ENCODE measurements around the gene MANBA. TPM values are rescaled to one million over a fixed set of nuclear protein-coding genes. Genes with fewer than 3 reads are reported as not detected.
"Not testable (repeated sequence)": the region's sequence is repeated elsewhere in the genome, so short reads cannot be mapped to it uniquely, and the experiment has no call there.

Gene MANBA
- total RNA-seq, 1 donor from 2014 or later: 30.6 TPM

DNA sequence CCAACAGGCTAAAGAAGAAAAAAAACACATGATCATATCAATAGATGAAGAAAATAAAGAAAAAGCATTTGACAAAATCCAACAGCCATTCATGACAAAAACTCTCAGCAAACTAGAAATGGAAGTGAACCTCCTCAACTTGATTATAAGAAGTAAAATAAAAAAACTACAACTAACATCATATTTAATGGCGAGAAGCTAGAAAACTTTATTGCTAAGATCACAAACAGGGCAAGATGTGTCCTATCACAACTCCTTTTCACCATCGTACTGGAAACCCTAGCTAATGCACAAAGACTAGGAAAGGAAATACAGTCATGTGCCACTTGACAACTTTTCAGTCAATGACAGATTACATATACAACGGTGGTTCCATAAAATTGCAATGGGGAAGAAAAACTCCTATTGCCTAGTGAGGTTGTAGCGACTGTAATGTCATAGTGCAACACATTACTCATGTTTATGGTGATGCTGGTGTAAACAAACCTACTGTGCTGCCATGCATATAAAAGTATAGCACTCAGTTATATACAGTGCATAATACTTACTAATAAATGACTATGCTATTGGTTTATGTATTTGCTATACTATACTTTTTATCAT lies 12.1 kb upstream of the MANBA start:
- DNase-seq (ENCODE audit: low spot score) (no peak), ATAC-seq (no peak)
- intact Hi-C loops (cut with DNase I): no loop called here

DNA sequence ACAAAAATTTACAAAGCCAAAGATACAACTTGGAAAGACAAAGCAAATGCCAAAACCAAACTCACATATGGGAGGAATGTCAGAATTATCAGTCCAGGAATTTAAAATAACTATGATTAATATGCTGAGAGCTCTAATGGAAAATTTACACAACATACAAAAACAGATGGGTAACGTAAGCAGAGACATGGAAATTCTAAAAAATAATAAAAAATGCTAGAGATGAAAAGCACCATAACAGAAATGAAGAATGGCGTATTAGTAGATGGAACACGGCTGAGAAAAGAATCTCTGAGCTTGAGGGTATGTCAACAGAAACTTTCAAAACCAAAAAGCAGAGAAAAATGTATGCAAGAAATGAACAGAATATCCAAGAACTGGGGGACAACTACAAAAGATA lies 4.1 kb upstream of the MANBA start:
- intact Hi-C loops (cut with DNase I): no loop called here
- ATAC-seq: no peak
- no peak for DNase-seq (ENCODE audit: low spot score)

DNA sequence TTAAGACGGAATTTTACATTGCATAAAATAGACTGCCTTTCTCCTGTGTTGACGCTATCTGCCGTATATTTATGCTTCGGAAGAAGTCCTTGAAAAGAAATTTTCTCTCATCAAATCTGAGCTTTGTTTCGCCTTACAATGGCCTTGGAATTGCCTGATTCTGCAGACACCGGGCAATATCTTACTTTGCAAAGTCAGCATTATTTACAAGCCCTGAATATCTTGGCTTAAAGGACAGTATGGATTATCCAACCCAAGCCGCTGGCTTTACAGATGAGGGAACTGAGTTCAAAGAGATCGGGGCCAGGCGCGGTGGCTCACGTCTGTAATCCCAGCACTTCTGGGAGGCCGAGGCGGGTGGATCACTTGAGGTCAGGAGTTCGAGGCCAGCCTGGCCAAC lies 1.1 kb upstream of the MANBA start:
- DNase-seq (ENCODE audit: low spot score) (no peak), ATAC-seq (no peak)
- intact Hi-C loops (cut with DNase I): no loop called here

DNA sequence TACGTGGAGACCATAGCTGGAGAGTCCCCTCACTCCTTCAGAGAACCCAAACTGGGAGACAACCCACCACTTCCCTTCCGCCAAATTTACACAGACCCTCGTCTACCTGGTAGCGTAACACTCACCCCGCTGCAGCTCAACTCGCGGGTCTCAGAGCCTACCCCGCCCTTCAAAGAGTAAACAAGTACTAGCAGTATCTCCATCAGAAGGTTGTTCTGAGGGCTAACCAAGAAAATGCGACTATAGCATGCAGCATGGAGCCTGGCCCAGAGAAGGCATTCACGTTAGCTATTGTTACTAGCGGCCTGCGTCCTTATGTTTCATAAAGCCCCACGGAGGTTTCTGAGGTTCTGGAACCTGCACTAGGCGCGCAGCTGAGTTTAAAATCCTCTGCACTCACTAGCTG lies 531 bp upstream of the MANBA start:
- intact Hi-C loops (cut with DNase I): no loop called here
- peak; percentile 4 for ATAC-seq
- DNase-seq (ENCODE audit: low spot score): no peak

DNA sequence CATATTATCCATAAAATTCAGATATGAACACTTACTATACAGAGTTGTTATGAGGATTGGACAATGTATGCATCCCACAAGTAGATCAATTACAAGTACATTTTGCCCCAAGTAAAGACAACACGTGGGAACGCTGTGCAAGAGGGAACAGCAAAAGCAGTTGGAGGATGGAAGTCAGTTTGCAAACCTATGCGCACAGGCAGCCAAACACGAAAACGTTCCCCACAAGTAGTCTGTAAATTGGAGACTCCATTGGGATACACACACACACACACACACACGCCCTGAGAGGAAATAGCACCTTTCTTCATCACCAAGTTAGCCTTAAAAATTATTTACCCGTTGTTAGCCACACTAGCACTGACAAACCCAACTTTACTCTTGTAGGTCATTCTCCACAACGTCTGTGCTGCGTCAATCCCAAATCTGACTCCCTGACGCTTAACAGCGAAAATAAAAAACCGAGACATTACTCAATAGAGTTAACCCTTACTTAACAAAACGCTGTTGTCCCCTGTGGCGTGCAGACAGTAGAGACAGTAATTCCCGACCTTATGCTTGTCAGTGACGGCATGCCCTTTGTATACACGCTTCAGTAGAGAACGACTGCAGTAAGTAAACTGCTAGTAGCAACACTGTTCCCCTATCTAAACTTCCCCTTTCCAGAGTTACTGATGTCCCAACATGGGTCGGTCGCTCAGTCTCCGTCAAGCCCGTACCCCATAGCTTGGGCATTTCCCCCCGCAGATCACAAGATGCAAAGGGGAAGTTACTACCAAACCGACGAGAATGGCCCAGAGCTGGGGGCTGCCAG lies 730 bp downstream of the MANBA start:
- ATAC-seq: peak; percentile 80
- no peak for DNase-seq (ENCODE audit: low spot score)
- intact Hi-C loops (cut with DNase I): no loop called here

DNA sequence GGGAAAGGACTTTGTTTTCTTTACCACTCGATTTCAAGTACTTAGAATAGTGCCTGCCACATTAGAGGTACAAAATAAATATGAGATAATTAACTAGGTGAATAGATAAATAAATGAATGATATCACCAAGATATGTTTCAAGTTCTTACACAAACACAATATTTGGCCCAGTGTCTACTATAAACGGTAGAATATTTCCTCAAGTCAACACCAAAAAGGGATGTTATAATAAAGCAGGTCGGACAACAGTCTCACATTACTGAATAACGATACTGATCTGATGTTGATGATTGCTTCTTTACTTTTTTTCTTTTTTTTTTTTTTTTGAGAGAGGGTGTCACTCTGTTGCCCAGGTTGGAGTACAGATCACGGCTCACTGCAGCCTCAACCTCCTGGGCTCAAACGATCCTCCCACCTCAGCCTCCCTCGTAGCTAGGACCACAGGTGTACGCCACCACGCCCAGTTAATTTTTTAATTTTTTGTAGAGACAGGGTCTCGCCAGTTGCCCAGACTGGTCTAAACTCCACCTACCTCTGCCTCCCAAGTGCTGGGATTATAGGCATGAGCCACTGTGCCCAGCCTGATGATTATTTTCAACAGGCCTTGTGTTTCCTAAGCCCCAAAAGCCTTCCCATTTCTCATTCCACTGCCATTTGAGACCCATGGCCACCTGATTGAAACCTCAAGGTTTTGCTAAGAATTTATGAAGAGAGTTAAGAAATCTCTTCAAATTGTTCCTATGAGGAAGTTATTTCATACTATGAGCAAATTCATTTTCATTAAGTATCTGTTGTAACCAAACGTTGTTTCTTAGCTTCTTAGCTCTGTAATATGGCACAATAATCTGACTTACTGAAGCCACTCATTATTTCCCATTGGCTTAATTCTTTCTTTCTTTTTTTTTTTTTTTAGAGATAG lies 2.3 kb downstream of the MANBA start:
- intact Hi-C loops (cut with DNase I): no loop called here
- no peak for DNase-seq (ENCODE audit: low spot score)
- ATAC-seq: no peak

DNA sequence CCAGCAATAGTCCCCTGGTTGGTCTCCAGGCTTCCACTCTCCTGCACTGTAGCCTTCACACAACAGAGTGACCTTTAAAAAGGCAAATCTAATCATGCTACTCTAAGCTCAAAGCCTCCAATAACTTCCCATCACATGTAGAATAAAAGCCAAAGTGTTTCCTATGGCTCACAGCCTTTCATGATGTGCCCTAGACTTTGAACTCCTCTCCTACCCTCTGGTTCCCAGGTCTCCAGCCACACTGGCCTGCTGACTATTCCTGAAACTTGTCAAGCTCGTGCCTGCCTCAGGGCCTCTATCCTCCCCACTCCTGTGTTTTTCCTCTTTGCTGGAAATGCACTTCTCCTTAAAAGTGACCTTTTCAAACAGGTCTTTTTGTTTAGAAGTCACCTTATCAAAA lies 3.1 kb downstream of the MANBA start:
- ATAC-seq (no peak), DNase-seq (ENCODE audit: low spot score) (no peak)
- intact Hi-C loops (cut with DNase I): no loop called here

DNA sequence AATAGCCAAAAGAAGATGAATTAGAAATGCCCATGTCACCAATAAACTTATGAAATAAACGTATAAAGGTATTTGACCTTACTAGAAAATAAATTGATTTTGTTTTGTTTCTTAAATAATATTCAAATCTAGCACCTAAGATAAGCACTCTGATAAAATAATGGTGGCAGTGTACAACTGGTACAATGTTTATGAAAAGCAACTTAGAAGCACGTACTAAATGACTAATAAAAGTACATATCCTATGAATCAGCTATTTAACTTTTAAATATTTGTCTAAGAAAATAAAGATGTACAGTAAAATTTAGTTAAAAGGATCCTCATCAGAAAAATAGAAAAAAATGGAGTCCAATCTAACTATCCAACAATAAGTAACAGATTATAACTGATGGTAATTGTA lies 6.7 kb downstream of the MANBA start:
- intact Hi-C loops (cut with DNase I): no loop called here
- DNase-seq (ENCODE audit: low spot score) (no peak), ATAC-seq (no peak)

DNA sequence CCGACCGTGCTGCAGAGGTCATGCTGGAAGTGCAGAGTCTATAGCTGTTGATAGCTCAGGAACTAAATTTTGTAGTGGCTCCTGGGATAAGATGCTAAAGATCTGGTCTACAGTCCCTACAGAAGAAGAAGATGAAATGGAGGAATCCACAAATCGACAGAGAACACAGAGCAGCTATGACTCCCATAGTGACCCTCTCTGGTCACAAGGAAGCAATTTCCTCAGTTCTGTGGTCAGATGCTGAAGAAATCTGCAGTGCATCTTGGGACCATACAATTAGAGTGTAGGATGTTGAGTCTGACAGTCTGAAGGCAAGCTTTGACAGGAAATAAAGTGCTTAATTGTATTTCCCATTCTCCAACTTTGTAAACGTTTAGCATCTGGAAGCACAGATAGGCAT lies 8.8 kb downstream of the MANBA start:
- ATAC-seq (no peak), DNase-seq (ENCODE audit: low spot score) (no peak)
- intact Hi-C loops (cut with DNase I): no loop called here

DNA sequence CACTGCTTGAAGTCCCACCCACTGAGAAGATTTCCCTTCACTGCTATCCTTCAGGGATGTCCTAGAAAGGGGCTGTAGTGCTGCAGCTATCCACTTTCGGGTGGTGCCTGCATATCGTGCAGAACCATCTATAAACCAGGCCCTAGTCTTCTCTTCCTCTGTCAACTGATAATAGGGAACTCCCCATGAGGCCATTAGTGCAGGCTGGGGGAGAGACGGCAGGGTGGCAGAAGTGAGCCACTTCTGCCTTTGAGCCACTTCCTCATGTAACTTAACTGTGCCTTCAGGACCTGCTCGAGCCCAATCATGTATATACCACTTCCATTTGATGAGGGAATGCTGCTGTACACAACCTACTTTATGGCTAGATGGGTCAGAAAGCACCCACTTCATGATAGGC lies 17.4 kb downstream of the MANBA start:
- intact Hi-C loops (cut with DNase I); DNase-seq (ENCODE audit: low spot score): not testable (repeated sequence)
- ATAC-seq: peak; percentile 49

DNA sequence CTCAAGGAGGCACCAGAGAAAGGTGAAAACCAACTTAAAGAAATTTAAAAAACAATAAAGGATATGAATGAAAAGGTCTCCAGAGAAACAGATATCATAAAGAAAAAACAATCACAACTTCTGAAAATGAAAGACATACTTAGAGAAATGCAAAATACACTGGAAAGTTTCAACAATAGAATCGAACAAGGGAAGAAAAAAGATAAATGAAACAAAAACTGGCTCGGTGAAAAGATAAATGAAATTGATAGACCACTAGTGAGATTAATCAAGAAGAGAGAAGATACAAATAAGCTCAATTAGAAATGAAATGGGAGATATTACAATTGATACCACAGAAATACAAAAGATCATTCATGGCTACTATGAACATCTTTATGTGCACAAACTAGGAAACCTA lies 22.0 kb downstream of the MANBA start:
- DNase-seq (ENCODE audit: low spot score); intact Hi-C loops (cut with DNase I); ATAC-seq: not testable (repeated sequence)

DNA sequence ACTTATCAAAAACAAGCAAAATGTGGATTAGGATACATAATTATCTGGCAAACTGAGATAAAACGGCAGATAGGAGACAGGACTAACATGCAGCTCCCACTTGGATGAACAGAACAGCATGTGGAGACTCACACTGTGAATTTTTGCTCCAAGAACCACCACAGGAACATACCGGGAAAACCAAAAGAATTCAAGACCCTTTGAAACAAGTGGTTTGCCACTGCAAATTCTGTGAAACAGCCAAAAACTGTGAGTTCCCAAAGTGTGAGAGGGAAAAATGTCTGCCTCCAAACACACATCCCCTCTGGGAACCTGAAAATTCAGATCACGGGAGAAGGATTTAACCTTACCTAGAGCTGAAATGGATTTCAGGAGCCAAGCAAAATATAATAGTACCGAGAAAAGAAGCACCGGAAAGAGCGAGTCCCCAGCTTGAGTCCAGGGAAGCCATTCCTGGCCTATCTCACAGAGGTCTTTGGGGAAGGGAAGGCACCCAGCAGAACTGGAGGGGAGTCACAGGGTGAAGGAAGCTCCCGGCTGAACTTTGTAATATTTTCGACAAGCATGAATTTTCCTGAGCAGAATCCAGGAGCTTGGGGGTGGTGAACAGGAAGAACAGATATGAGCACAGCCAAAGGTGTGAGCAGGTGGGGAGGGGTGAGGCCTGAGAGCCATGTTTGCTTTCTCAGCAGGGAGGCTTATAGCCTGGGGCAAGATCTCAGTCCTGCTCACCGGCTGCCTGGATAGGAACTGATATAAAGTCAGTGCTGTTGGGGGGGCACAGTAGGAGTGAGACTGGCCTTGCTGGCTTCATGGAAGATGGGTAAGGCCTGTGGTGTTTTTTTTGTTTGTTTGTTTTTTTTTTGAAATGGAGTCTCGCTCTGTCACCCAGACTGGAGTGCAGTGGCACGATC lies 23.9 kb downstream of the MANBA start:
- intact Hi-C loops (cut with DNase I): no loop called here
- ATAC-seq (no peak), DNase-seq (ENCODE audit: low spot score) (no peak)

DNA sequence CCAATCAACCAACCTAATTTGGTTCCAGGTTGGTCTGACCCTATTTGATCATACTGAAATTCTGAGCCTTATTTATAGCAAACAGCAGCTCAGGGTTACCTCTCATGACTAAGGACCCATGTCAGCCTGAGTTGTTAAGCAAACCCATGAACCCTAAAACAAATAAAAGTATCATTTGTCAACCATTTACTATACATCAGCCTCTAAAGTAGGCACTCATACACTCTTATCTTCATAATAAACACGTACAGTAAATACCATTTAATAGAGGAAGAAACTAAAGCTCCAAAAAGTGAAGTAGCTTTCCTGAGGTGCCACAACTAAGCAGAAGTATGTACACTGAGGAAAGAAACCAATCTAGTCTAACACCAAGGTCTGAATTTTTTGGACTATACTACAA lies 25.2 kb downstream of the MANBA start:
- DNase-seq (ENCODE audit: low spot score) (no peak), ATAC-seq (no peak)
- intact Hi-C loops (cut with DNase I): no loop called here

DNA sequence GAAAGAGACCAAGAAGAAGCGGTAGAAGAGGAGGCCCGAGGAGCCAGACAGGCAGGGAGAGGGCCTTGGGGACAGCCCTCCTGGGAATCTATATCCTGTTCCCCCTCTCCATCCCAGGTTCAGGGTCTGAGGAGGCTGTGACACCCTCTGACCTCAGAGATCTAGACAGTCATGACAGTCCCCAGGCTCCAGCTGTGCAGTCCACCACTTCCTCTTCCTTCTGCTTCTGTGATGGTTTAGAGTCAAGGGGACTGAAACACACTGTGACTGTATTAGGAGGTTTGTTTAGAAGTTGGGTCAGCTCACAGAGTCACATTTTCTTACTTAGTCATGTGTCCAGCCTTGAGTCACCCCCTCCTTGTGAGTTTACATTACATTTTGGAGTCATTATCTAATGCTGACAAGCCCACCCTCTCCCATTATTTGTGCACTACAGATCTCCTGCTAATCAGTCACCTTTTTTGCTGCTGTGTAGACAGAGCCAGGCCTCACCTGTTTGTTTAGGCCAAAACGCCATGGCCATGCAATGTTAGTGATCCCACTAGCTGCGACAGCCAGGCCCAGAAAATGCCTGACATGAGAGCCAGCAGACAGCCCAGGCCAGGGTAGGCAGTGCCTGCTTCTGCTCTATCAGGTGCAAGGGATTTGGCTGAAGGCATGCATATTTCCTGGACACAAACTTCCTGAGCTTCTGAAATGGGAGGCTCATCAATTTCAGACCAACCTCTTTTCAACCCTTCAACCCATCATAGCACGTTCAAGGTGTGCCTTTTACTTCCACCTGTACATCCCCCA lies 26.0 kb downstream of the MANBA start:
- DNase-seq (ENCODE audit: low spot score): no peak
- intact Hi-C loops (cut with DNase I): no loop called here
- peak; percentile 55 for ATAC-seq

DNA sequence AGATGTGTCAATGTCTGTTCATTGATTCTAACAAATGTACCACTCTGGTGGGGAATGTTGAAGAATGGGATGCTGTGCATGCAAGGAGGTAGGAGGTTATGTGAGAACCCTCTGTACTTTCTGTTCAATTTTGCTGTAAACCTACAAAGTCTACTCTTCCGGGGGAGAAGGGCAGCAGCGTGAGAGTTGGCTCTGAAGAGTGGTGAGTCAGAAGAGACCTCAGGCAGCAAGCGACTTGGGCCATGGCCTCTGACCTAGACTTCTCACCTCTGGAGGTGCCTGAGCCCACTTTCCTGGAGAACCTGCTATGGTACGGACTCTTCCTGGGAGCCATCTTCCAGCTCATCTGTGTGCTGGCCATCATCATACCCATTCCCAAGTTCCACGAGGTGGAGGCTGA lies 26.7 kb downstream of the MANBA start:
- ATAC-seq: no peak
- intact Hi-C loops (cut with DNase I): no loop called here

DNA sequence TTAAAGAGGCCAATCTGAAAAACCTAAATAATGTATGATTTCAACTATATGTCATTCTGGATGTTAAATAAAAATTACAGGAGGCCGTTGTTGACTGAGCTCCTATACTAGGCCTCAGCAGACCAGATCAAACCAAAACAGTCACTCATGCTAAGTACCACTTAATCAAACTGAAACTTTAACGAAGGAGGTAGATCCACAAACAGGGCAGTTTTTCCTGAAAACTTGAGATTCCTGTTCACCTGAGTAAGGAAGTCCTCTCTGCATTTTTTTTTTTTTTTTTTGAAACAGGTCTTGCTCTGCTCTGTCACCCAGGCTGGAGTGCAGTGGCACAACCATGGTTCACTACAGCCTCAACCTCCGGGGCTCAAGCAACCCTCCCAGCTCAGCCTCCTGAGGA lies 27.7 kb downstream of the MANBA start:
- DNase-seq (ENCODE audit: low spot score) (no peak), ATAC-seq (no peak)
- intact Hi-C loops (cut with DNase I): no loop called here

More for the DNA sequence above, 26.7 kb downstream of the MANBA start:
- DNase-seq (ENCODE audit: low spot score): no peak

DNA sequence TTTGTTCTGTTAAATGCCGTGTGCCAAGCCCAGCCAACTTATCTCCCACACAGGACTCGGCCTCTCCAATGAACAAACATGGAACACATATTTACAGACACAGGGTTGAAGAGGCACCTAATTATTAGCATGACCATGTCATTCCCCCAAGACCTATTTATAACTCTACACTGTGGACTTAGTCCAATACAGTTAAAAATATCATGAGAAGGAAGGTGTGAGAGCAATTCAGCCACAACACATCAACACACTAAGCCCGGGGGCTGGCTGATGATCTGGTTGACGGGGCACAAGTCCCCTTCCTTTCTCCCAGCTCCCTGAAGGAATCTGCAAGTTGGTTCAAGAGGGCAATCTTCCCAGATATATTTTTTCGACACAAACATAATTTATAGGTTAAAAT lies 28.1 kb downstream of the MANBA start:
- intact Hi-C loops (cut with DNase I): no loop called here
- no peak for ATAC-seq
- DNase-seq (ENCODE audit: low spot score): no peak

DNA sequence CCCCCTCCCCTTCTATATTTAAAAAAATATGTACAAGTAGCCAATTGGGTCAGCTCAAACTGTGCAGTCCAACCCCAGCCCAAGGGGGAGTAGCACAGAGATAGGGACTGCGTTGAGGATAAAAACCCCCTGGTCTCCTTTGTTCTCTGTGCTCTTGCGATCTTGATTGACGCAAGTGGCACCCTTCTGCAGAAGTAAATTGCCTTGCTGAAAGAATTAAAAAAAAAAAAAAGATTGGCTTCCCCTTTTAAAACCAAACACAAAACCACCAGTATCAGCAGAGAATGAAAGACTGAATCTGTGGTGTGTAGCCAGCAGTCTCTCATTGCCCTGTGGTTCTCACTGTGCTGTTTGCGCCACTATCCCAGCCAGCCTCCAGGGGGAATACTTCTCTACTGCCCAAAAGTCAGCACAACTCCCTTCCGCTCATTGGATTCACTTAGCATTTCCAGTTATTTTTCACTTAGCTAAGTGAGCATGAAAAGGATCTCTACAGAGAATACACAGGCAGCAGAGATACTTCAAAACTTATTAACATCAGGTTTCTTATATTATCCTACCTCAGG lies 29.7 kb downstream of the MANBA start:
- ATAC-seq: no peak
- DNase-seq (ENCODE audit: low spot score): no peak
- intact Hi-C loops (cut with DNase I): no loop called here

All from sciatic nerve (tissue), 2 donors.